IMR-90 (cell line): Measurements from ENCODE around the gene TMCO5A. TPM values are rescaled to one million over a fixed set of nuclear protein-coding genes. Genes with fewer than 3 reads are reported as not detected.

Experiments
- ATAC-seq: fragments of 200-7000 bp; cut with Tn5 transposase; 2 replicates; pipeline ENCODE4 v1.9.1; 2020; ENCODE audit warnings: low read depth, mild to moderate bottlenecking, moderate library complexity
- BruUV-seq: library from RNA; stranded (reverse); fragments of 400-500 nt; replicated peaks from 2 replicates; lab custom pipeline; 2021; lab: Mats Ljungman, UMichigan
- CTCF ChIA-PET: fragments of 300-600 bp; formaldehyde crosslinking; extraction: SDS; loops from one replicate; lab custom pipeline; 2021; ENCODE audit warnings: antibody characterized with exemption; lab: Yijun Ruan, JAX
- POLR2A ChIA-PET: fragments of 300-600 bp; sonication (Branson Sonifier 250); formaldehyde crosslinking; loops from one replicate; lab custom pipeline; 2022; ENCODE audit warnings: antibody characterized with exemption; ENCODE audit not compliant: unreplicated experiment; lab: Charles Lee
- DNase-seq: peaks from one replicate; pipeline ENCODE4 v3.0.0; 2013
- H2AFZ ChIP-seq: replicated peaks from 2 replicates; pipeline ENCODE3; 2013; ENCODE audit warnings: low read length, mild to moderate bottlenecking; ENCODE audit not compliant: poor library complexity
- H2AK5ac ChIP-seq: 2 replicates; pipeline ENCODE4 v1.6.1; 2013; ENCODE audit warnings: low read depth, low read length, inconsistent platforms
- H2AK9ac ChIP-seq: replicated peaks from 2 replicates; pipeline ENCODE3; 2013; ENCODE audit warnings: mild to moderate bottlenecking, low read depth, low read length, moderate library complexity; ENCODE audit not compliant: poor library complexity
- H2BK120ac ChIP-seq: 2 replicates; pipeline ENCODE4 v1.6.1; 2013; ENCODE audit warnings: low read depth, low read length, inconsistent platforms
- H2BK15ac ChIP-seq: 3 replicates; pipeline ENCODE4 v1.6.1; 2013; ENCODE audit warnings: low read depth, low read length, inconsistent platforms
- H2BK20ac ChIP-seq: 2 replicates; pipeline ENCODE4 v1.6.1; 2013; ENCODE audit warnings: low read depth, mild to moderate bottlenecking, inconsistent platforms, low read length, moderate library complexity
- H2BK5ac ChIP-seq: 2 replicates; pipeline ENCODE4 v1.6.1; 2013; ENCODE audit warnings: mild to moderate bottlenecking, low read depth, low read length, inconsistent platforms; ENCODE audit not compliant: poor library complexity, severe bottlenecking
- H3K14ac ChIP-seq: replicated peaks from 2 replicates; pipeline ENCODE4 v1.6.1; 2013; ENCODE audit warnings: low read depth, low read length, inconsistent platforms
- H3K18ac ChIP-seq: 2 replicates; pipeline ENCODE4 v1.6.1; 2013; ENCODE audit warnings: low read depth, low read length, control low read depth
- H3K23ac ChIP-seq: 2 replicates; pipeline ENCODE4 v1.6.1; 2013; ENCODE audit warnings: low read depth, low read length, inconsistent platforms
- H3K27ac ChIP-seq: 2 replicates; pipeline ENCODE4 v1.5.1; 2013; ENCODE audit warnings: mild to moderate bottlenecking, control low read depth, low read length; ENCODE audit not compliant: insufficient read depth
- H3K27me3 ChIP-seq: 2 replicates; pipeline ENCODE4 v1.6.1; 2013; ENCODE audit warnings: low read length; ENCODE audit not compliant: control insufficient read depth, insufficient read depth
- H3K36me3 ChIP-seq: 2 replicates; pipeline ENCODE4 v1.6.1; 2013; ENCODE audit warnings: low read length, mixed read lengths; ENCODE audit not compliant: control insufficient read depth, insufficient read depth
- H3K4ac ChIP-seq: 2 replicates; pipeline ENCODE4 v1.6.1; 2013; ENCODE audit warnings: low read depth, low read length, inconsistent platforms
- H3K4me1 ChIP-seq: 2 replicates; pipeline ENCODE4 v1.6.1; 2013; ENCODE audit warnings: low read length, mixed read lengths; ENCODE audit not compliant: control insufficient read depth, insufficient read depth
- H3K4me2 ChIP-seq: 2 replicates; pipeline ENCODE4 v1.6.1; 2013; ENCODE audit warnings: low read depth, mild to moderate bottlenecking, control low read depth, low read length, moderate library complexity
- H3K4me3 ChIP-seq: 2 replicates; pipeline ENCODE4 v1.5.1; 2013; ENCODE audit warnings: low read depth, mild to moderate bottlenecking, control low read depth, low read length, moderate library complexity; ENCODE audit not compliant: insufficient read depth
- H3K56ac ChIP-seq: 2 replicates; pipeline ENCODE4 v1.6.1; 2013; ENCODE audit warnings: low read length, inconsistent platforms; ENCODE audit not compliant: insufficient read depth; ENCODE audit errors: extremely low read depth
- H3K79me1 ChIP-seq, 2 experiments: 2 replicates each; pipeline ENCODE4 v1.6.1; 2013; ENCODE audit warnings: low read length in 2 of 2, inconsistent platforms in 1 of 2, low read depth in 1 of 2
- H3K9ac ChIP-seq: 2 replicates; pipeline ENCODE4 v1.6.1; 2013; ENCODE audit warnings: low read depth, low read length, control low read depth
- H3K9me1 ChIP-seq: 2 replicates; pipeline ENCODE4 v1.6.1; 2013; ENCODE audit warnings: low read length, inconsistent platforms; ENCODE audit not compliant: insufficient read depth
- H3K9me3 ChIP-seq: 2 replicates; pipeline ENCODE4 v1.6.1; 2013; ENCODE audit warnings: low read length; ENCODE audit not compliant: control insufficient read depth, insufficient read depth
- H4K20me1 ChIP-seq: 2 replicates; pipeline ENCODE4 v1.6.1; 2013; ENCODE audit warnings: low read length, inconsistent platforms; ENCODE audit not compliant: insufficient read depth
- H4K5ac ChIP-seq: 2 replicates; pipeline ENCODE4 v1.6.1; 2013; ENCODE audit warnings: mild to moderate bottlenecking, low read depth, low read length, control low read depth
- H4K8ac ChIP-seq, 2 experiments: 2 replicates each; pipeline ENCODE4 v1.6.1; 2013; ENCODE audit warnings: low read depth in 2 of 2, low read length in 2 of 2, control low read depth in 1 of 2, inconsistent platforms in 1 of 2
- H4K91ac ChIP-seq: 2 replicates; pipeline ENCODE4 v1.6.1; 2013; ENCODE audit warnings: low read depth, low read length, inconsistent platforms; ENCODE audit not compliant: insufficient read depth
- BHLHE40 ChIP-seq: fragments of 150-350 bp; IDR thresholded peaks from 2 replicates; pipeline ENCODE4 v1.6.1; 2016; ENCODE audit warnings: mild to moderate bottlenecking, low read depth, low read length
- CEBPB ChIP-seq: IDR thresholded peaks from 2 replicates; pipeline ENCODE4 v1.6.1; 2012; ENCODE audit warnings: low read depth, low read length, improper control_type of control experiment
- MAFK ChIP-seq: IDR thresholded peaks from 2 replicates; pipeline ENCODE4 v1.6.1; 2012; ENCODE audit warnings: low read depth, low read length, improper control_type of control experiment
- MXI1 ChIP-seq: IDR thresholded peaks from 2 replicates; pipeline ENCODE4 v1.6.1; 2012; ENCODE audit warnings: low read depth, mild to moderate bottlenecking, low read length, moderate library complexity, borderline replicate concordance
- RAD21 ChIP-seq: IDR thresholded peaks from 2 replicates; pipeline ENCODE4 v1.6.1; 2012; ENCODE audit warnings: low read length, improper control_type of control experiment
- SMC3 ChIP-seq: fragments of 150-350 bp; IDR thresholded peaks from 2 replicates; pipeline ENCODE4 v1.6.1; 2016; ENCODE audit warnings: low read depth, mild to moderate bottlenecking, antibody characterized with exemption, low read length, moderate library complexity
- WGBS, 2 experiments: methylation state at CpG; one replicate each; pipeline versions ENCODE4 v1.1.5 to v1.1.7; 2013; ENCODE audit warnings: missing lambda C conversion rate in 2 of 2; ENCODE audit not compliant: insufficient read length in 1 of 2; ENCODE audit errors: extremely low coverage in 2 of 2; 5-methylcytosine and 5-hydroxymethylcytosine counted together
- dilution Hi-C: fragments of 300-500 bp; cut with HindIII; formaldehyde crosslinking; loops from one replicate; pipeline ENCODE4 v1.14.3; 2018; ENCODE audit warnings: low sequenced_read_pairs; ENCODE audit not compliant: unreplicated experiment
- in situ Hi-C: fragments of 300-500 bp; cut with MboI; formaldehyde crosslinking; loops from 3 replicates; pipeline ENCODE4 v1.14.3; 2019; ENCODE audit warnings: low sequenced_read_pairs, inconsistent platforms, mixed read lengths
- intact Hi-C: fragments of 100-400 bp; cut with micrococcal nuclease; formaldehyde crosslinking; loops from 2 replicates; pipeline ENCODE4 v1.10.0; 2022
- polyA plus RNA-seq, 3 experiments: library from polyadenylated mRNA; depleted of rRNA; stranded (reverse); fragments of >200 nt; gene quantifications; 2 replicates each; pipeline ENCODE4 v1.2.3, GENCODE V29; 2012; ENCODE audit warnings: low replicate concordance in 1 of 3
- total RNA-seq: library from RNA; depleted of rRNA; stranded (reverse); fragments of >200 nt; gene quantifications from 2 replicates; pipeline ENCODE4 v1.2.3, GENCODE V29; 2012
- TF ChIP-seq, protein P1 (sequence below): conservative IDR thresholded peaks from 2 replicates; pipeline ENCODE4 v1.5.1; 2012; ENCODE audit warnings: mild to moderate bottlenecking, low read depth, low read length, improper control_type of control experiment
- TF ChIP-seq, protein P2 (sequence below): fragments of 150-350 bp; IDR thresholded peaks from 2 replicates; pipeline ENCODE4 v1.6.1; 2016; ENCODE audit warnings: low read depth, mild to moderate bottlenecking, low read length, moderate library complexity, borderline replicate concordance

Gene TMCO5A
- total and polyA plus RNA-seq, 2 of the 4 experiments (the other 2 are of a cell fraction), result not detected

DNA sequence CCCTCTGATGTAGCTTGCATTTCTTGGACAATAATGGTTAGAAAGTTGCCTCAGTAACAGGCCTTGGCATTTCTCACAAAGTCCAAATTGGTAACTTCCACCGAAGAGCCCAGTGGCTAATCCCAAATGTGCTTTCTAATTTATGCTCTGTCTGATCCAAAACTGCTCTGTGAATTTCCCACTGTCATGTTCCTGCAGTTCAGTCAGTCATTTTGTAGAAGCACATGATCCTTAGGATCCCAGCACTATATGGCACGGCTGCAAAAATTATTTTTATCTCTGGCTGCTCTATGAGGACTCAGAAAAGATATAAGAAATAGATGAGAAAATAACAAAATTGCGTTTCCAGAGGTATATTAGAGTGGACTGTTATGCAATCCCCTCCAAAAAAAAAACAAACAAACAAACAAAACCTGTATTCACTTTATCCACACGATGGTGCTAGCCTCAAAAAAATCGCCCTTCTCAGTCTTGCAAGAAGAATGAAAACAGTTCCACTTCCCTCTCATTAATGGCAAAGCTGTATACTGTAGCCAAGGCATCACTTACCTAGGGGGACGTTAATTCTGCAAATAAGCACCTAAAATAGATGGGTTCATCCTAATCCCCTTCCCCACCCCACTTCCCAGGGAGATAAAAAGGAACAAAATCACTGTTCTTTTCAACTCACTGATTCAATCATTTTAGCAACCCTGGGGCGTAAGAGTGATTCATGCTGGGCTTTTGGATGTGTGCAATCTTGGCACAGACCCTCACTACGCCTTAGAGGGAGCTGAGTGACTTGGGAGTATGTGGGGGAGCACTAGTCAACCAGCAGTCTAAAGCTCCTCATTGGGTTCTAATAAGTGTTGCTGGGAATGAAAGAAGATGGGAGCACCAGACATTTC lies 61.3 kb downstream of the TMCO5A start:
- no peak overlapping the region for H4K5ac ChIP-seq
- no peak overlapping the region for H3K56ac ChIP-seq
- peaks cover 18% of the 10 kb centered on the region for H3K27me3 ChIP-seq
- dilution Hi-C loops, result no loop called here
- H2BK120ac ChIP-seq, result no peak overlapping the region
- no peak overlapping the region for H4K91ac ChIP-seq
- no TSS peak for BruUV-seq
- POLR2A ChIA-PET, result interaction anchor here (0.6 to 0.7 kb wide), 2 partner anchors 253 to 258 kb away, joined by 6 to 9 read pairs; no protein-coding TSS in a partner anchor
- H3K9ac ChIP-seq, result no peak overlapping the region
- no peak overlapping the region for H3K23ac ChIP-seq
- H2AFZ ChIP-seq, result peak overlapping the region; percentile 8
- no peak overlapping the region for H2BK15ac ChIP-seq
- no peak overlapping the region for H3K27ac ChIP-seq
- CTCF ChIA-PET, result interaction anchor here (0.6 to 1.3 kb wide), 10 partner anchors 14 to 709 kb away, joined by 3 to 5 read pairs (median 3); partner anchors contain the start of gene FAM98B
- no peaks in the 10 kb centered on the region for H3K9me3 ChIP-seq
- no peak overlapping the region for H2AK9ac ChIP-seq
- no peaks in the 10 kb centered on the region for H4K20me1 ChIP-seq
- H3K79me1 ChIP-seq, result no peaks in the 10 kb centered on the region
- peaks cover 3% of the 10 kb centered on the region for H3K4me1 ChIP-seq
- H2BK5ac ChIP-seq, result no peak overlapping the region
- H2BK20ac ChIP-seq, result no peak overlapping the region
- intact Hi-C loops, result loop anchor here (1.0 to 5.0 kb wide), 2 partner anchors 419 to 697 kb away; no protein-coding TSS in a partner anchor
- no peak overlapping the region for H3K18ac ChIP-seq
- H3K9me1 ChIP-seq, result no peaks in the 10 kb centered on the region
- H3K4me3 ChIP-seq, result no peak overlapping the region
- 27% methylated on average over 2 of the region's 8 CpGs; no CpG with 5 or more reads in 1 of the 2 experiments for WGBS, 2 experiments
- ATAC-seq (peak; percentile 87), DNase-seq (peak; percentile 75)
- no peak overlapping the region for H3K14ac ChIP-seq
- H2AK5ac ChIP-seq, result no peak overlapping the region
- peak overlapping the region; percentile 77 for H3K4me2 ChIP-seq
- no peaks in the 10 kb centered on the region for H3K36me3 ChIP-seq
- H4K8ac ChIP-seq, result no peak overlapping the region
- in situ Hi-C loops, result loop anchor here (10.0 kb wide), 3 partner anchors 419 to 699 kb away; no protein-coding TSS in a partner anchor
- TF ChIP-seq MAFK (no peak), CEBPB (peak; percentile 86), BHLHE40 (no peak), MXI1 (no peak), SMC3 (peak; percentile 73), RAD21 (peak; percentile 85)
- TF ChIP-seq, protein P1, sequence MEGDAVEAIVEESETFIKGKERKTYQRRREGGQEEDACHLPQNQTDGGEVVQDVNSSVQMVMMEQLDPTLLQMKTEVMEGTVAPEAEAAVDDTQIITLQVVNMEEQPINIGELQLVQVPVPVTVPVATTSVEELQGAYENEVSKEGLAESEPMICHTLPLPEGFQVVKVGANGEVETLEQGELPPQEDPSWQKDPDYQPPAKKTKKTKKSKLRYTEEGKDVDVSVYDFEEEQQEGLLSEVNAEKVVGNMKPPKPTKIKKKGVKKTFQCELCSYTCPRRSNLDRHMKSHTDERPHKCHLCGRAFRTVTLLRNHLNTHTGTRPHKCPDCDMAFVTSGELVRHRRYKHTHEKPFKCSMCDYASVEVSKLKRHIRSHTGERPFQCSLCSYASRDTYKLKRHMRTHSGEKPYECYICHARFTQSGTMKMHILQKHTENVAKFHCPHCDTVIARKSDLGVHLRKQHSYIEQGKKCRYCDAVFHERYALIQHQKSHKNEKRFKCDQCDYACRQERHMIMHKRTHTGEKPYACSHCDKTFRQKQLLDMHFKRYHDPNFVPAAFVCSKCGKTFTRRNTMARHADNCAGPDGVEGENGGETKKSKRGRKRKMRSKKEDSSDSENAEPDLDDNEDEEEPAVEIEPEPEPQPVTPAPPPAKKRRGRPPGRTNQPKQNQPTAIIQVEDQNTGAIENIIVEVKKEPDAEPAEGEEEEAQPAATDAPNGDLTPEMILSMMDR, result peak; percentile 74
- TF ChIP-seq, protein P2, sequence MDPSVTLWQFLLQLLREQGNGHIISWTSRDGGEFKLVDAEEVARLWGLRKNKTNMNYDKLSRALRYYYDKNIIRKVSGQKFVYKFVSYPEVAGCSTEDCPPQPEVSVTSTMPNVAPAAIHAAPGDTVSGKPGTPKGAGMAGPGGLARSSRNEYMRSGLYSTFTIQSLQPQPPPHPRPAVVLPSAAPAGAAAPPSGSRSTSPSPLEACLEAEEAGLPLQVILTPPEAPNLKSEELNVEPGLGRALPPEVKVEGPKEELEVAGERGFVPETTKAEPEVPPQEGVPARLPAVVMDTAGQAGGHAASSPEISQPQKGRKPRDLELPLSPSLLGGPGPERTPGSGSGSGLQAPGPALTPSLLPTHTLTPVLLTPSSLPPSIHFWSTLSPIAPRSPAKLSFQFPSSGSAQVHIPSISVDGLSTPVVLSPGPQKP, result no peak
- H3K4ac ChIP-seq, result no peak overlapping the region
